ENCODE data around the gene ARSB. TPM values are rescaled to one million over a fixed set of nuclear protein-coding genes. Genes with fewer than 3 reads are reported as not detected.

The ARSB gene
- polyA plus RNA-seq, 1 of the 3 experiments (the other 2 are of a cell fraction) = 12.5 TPM

DNA sequence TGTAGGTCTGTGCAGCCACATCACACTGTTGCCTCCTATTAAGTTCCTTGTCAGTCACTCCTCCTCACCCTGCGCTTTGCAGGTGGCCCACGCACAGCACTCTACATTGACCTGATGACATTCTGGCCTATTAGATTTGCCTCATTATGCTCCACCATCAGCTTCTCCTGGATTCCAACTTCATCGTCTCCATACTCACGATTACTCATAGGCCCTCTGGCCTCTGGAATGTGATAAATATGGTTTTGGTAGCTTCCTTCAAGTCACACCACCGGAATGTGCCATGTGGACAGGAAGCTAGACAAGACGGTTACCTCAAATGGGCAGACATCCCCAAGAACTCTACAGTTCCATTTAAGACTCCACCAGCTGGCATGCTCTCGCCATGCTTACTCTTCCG, 178.6 kb downstream of the ARSB start (continued):
- TF ChIP-seq, protein P1, sequence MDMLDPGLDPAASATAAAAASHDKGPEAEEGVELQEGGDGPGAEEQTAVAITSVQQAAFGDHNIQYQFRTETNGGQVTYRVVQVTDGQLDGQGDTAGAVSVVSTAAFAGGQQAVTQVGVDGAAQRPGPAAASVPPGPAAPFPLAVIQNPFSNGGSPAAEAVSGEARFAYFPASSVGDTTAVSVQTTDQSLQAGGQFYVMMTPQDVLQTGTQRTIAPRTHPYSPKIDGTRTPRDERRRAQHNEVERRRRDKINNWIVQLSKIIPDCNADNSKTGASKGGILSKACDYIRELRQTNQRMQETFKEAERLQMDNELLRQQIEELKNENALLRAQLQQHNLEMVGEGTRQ (IDR thresholded peaks at IDR 0.05; ENCODE audit: borderline replicate concordance, low read depth, low read length) = no peak
- TF ChIP-seq EP300 (IDR thresholded peaks at IDR 0.05; ENCODE audit: borderline replicate concordance in 1 of 2, low read depth in 1 of 2, low read length in 1 of 2) (peak; percentile 22 to 85; a peak in 3 of 4 replicates), GATA2 (CRISPR knock-in tag; IDR thresholded peaks at IDR 0.05) (no peak), TEAD4 (IDR thresholded peaks at IDR 0.05; ENCODE audit: borderline replicate concordance, insufficient read depth) (peak; percentile 87), MEF2A (IDR thresholded peaks at IDR 0.05; ENCODE audit: borderline replicate concordance, low read depth) (no peak), RFX5 (IDR thresholded peaks at IDR 0.05; ENCODE audit: low read length) (no peak), FOSL2 (IDR thresholded peaks at IDR 0.05; ENCODE audit: borderline replicate concordance, low read depth) (peak; percentile 89; the same call in 1 of the 2 replicates), NFIC (IDR thresholded peaks at IDR 0.05; ENCODE audit: borderline replicate concordance) (peak; percentile 62; the same call in 1 of the 2 replicates), POLR2AphosphoS5 (IDR thresholded peaks at IDR 0.05; ENCODE audit: low read depth, low read length) (peak; percentile 26; the same call in 1 of the 2 replicates)
- TF ChIP-seq, protein P2, sequence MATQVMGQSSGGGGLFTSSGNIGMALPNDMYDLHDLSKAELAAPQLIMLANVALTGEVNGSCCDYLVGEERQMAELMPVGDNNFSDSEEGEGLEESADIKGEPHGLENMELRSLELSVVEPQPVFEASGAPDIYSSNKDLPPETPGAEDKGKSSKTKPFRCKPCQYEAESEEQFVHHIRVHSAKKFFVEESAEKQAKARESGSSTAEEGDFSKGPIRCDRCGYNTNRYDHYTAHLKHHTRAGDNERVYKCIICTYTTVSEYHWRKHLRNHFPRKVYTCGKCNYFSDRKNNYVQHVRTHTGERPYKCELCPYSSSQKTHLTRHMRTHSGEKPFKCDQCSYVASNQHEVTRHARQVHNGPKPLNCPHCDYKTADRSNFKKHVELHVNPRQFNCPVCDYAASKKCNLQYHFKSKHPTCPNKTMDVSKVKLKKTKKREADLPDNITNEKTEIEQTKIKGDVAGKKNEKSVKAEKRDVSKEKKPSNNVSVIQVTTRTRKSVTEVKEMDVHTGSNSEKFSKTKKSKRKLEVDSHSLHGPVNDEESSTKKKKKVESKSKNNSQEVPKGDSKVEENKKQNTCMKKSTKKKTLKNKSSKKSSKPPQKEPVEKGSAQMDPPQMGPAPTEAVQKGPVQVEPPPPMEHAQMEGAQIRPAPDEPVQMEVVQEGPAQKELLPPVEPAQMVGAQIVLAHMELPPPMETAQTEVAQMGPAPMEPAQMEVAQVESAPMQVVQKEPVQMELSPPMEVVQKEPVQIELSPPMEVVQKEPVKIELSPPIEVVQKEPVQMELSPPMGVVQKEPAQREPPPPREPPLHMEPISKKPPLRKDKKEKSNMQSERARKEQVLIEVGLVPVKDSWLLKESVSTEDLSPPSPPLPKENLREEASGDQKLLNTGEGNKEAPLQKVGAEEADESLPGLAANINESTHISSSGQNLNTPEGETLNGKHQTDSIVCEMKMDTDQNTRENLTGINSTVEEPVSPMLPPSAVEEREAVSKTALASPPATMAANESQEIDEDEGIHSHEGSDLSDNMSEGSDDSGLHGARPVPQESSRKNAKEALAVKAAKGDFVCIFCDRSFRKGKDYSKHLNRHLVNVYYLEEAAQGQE (IDR thresholded peaks at IDR 0.05; ENCODE audit: low read depth, low read length) = no peak
- TF ChIP-seq, protein P3, sequence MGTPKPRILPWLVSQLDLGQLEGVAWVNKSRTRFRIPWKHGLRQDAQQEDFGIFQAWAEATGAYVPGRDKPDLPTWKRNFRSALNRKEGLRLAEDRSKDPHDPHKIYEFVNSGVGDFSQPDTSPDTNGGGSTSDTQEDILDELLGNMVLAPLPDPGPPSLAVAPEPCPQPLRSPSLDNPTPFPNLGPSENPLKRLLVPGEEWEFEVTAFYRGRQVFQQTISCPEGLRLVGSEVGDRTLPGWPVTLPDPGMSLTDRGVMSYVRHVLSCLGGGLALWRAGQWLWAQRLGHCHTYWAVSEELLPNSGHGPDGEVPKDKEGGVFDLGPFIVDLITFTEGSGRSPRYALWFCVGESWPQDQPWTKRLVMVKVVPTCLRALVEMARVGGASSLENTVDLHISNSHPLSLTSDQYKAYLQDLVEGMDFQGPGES (IDR thresholded peaks at IDR 0.05; ENCODE audit: low read depth, low read length) = no peak
- TF ChIP-seq, protein P4, sequence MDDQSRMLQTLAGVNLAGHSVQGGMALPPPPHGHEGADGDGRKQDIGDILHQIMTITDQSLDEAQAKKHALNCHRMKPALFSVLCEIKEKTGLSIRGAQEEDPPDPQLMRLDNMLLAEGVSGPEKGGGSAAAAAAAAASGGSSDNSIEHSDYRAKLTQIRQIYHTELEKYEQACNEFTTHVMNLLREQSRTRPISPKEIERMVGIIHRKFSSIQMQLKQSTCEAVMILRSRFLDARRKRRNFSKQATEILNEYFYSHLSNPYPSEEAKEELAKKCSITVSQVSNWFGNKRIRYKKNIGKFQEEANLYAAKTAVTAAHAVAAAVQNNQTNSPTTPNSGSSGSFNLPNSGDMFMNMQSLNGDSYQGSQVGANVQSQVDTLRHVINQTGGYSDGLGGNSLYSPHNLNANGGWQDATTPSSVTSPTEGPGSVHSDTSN (IDR thresholded peaks at IDR 0.05) = peak; percentile 85

Measured in SK-N-SH (cell line).